Left ventricle myocardium inferior (tissue), 1 donor: ENCODE measurements around the gene RAPGEF4. TPM values are rescaled to one million over a fixed set of nuclear protein-coding genes. Genes with fewer than 3 reads are reported as not detected.

Source experiments
- DNase-seq: peaks from one replicate; pipeline ENCODE4 v3.0.0-alpha.2; 2020
- H3K27ac ChIP-seq: fragments of 200-600 bp; replicated peaks from 2 replicates; pipeline ENCODE4 v1.8.0; 2021
- H3K27me3 ChIP-seq: fragments of 200-600 bp; 2 replicates; pipeline ENCODE4 v1.8.0; 2021; ENCODE audit warnings: low read depth
- H3K36me3 ChIP-seq: fragments of 200-600 bp; 2 replicates; pipeline ENCODE4 v1.8.0; 2021
- H3K4me1 ChIP-seq: fragments of 200-600 bp; 2 replicates; pipeline ENCODE4 v1.8.0; 2021
- H3K4me3 ChIP-seq: fragments of 200-600 bp; 2 replicates; pipeline ENCODE4 v1.8.0; 2021; ENCODE audit warnings: mild to moderate bottlenecking, moderate library complexity
- H3K9me3 ChIP-seq: fragments of 200-600 bp; replicated peaks from 2 replicates; pipeline ENCODE4 v1.8.0; 2021
- intact Hi-C: fragments of 100-400 bp; cut with micrococcal nuclease; formaldehyde crosslinking; loops from one replicate; pipeline ENCODE4 v1.11.0; 2022
- total RNA-seq: library from RNA; stranded (reverse); fragmentation: NEBNext Ultra II Directional; extraction: Animal tissue kit (Norgen Biotek cat#: 25700); gene quantifications from one replicate; pipeline ENCODE4 v1.2.1, GENCODE V29; 2021
- TF ChIP-seq, protein P1 (sequence below): fragments of 200-600 bp; IDR thresholded peaks from 2 replicates; pipeline ENCODE4 v1.8.0; 2021; ENCODE audit warnings: antibody characterized with exemption, mild to moderate bottlenecking, borderline replicate concordance
- donor health status: DM: no; HTN: yes; CAD: no; lungs with severe emphysema.

Gene RAPGEF4
- total RNA-seq, 1 donor from 2014 or later = 3.7 TPM

DNA sequence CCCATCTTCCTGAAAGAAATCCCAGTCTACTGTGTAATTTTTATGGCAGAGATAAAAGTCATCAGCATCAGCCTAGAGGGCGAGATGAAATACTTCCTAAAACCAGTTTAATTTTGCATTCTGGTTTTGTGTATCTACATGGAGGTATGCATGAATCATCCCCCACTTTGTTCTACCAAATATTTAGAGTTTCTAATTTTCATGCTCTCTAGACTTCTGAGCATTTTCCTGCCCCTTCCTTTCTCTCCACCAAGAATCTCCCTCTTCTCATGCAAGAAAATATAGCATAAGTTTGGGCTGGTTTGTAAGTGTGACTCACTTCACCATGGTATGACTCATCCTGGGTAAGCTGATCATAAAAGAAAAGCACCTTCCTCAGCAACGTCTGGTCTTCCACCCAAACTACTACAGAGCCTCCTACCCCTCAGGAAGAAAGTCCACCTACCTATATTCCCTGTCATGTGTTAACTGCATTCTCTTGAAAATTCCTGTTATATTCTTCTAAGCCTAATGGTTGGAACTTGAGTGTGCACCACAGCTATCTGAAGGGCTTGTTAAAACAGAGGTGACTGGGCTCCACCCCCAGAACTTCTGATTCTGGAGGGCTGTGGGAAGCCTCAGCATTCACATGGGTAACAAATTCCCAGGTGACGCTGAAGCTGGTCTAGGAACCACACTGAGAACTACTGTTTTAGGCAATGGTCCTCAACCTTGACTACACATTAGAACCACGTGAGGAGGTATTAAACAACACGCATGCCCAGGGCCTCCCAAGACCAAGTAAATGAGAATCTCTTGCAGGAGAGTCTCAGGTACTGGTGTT is 37.4 kb upstream of the RAPGEF4 start:
- peaks cover 6% of the 10 kb centered on the region for H3K4me1 ChIP-seq
- no peak overlapping the region for H3K27ac ChIP-seq
- H3K4me3 ChIP-seq = no peak overlapping the region
- H3K27me3 ChIP-seq = peaks cover 11% of the 10 kb centered on the region
- DNase-seq = no peak
- TF ChIP-seq, protein P1, sequence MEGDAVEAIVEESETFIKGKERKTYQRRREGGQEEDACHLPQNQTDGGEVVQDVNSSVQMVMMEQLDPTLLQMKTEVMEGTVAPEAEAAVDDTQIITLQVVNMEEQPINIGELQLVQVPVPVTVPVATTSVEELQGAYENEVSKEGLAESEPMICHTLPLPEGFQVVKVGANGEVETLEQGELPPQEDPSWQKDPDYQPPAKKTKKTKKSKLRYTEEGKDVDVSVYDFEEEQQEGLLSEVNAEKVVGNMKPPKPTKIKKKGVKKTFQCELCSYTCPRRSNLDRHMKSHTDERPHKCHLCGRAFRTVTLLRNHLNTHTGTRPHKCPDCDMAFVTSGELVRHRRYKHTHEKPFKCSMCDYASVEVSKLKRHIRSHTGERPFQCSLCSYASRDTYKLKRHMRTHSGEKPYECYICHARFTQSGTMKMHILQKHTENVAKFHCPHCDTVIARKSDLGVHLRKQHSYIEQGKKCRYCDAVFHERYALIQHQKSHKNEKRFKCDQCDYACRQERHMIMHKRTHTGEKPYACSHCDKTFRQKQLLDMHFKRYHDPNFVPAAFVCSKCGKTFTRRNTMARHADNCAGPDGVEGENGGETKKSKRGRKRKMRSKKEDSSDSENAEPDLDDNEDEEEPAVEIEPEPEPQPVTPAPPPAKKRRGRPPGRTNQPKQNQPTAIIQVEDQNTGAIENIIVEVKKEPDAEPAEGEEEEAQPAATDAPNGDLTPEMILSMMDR = no peak
- H3K9me3 ChIP-seq = no peaks in the 10 kb centered on the region
- intact Hi-C loops = no loop called here
- no peaks in the 10 kb centered on the region for H3K36me3 ChIP-seq

DNA sequence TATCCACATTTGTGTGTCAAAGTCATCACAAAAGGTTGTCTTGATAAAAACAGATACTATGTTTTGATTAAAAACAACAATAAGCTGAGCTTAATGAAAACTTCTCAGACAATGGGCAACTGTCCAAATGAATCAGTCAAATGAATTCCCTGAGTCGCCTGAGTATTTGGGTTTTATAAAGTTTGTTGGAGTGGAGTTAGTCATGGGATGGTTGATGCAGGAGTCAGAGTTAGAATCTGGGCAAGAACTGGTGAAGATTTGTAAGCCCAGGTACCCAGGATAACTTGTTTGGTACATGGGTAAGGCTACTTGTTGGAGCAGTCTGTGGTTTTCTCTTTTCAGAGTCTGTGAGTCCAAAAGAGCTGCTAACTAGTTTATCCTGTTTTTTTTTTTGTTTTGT is 34.4 kb upstream of the RAPGEF4 start:
- no peak overlapping the region for H3K27ac ChIP-seq
- intact Hi-C loops = no loop called here
- H3K4me1 ChIP-seq = no peaks in the 10 kb centered on the region
- DNase-seq = no peak
- no peaks in the 10 kb centered on the region for H3K36me3 ChIP-seq
- no peaks in the 10 kb centered on the region for H3K9me3 ChIP-seq
- H3K4me3 ChIP-seq = no peak overlapping the region
- H3K27me3 ChIP-seq = no peaks in the 10 kb centered on the region
- TF ChIP-seq, protein P1 = no peak

DNA sequence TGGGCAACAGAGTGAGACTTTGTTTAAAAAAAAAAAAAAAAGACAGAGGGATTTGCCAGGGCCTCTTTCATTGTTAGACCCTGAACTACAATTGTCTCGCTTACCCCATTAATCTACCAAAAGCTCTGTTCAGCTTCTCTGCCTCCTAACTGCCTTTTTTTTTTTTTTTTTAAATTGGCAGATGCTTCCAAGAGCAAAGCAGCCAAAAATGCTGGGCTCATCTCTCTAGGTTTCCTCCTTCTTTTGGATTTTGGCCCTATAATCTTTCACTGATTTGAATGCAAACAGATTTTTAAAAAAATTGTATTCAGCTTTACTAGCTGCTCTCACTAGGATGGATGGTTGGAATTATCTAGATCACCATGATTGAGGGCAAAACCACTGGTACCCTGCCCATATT is 33.2 kb upstream of the RAPGEF4 start:
- no peaks in the 10 kb centered on the region for H3K36me3 ChIP-seq
- no peak for DNase-seq
- no peak overlapping the region for H3K27ac ChIP-seq
- H3K9me3 ChIP-seq = no peaks in the 10 kb centered on the region
- no peaks in the 10 kb centered on the region for H3K4me1 ChIP-seq
- H3K4me3 ChIP-seq = no peak overlapping the region
- peaks cover 10% of the 10 kb centered on the region for H3K27me3 ChIP-seq
- TF ChIP-seq, protein P1 = no peak
- intact Hi-C loops = no loop called here

DNA sequence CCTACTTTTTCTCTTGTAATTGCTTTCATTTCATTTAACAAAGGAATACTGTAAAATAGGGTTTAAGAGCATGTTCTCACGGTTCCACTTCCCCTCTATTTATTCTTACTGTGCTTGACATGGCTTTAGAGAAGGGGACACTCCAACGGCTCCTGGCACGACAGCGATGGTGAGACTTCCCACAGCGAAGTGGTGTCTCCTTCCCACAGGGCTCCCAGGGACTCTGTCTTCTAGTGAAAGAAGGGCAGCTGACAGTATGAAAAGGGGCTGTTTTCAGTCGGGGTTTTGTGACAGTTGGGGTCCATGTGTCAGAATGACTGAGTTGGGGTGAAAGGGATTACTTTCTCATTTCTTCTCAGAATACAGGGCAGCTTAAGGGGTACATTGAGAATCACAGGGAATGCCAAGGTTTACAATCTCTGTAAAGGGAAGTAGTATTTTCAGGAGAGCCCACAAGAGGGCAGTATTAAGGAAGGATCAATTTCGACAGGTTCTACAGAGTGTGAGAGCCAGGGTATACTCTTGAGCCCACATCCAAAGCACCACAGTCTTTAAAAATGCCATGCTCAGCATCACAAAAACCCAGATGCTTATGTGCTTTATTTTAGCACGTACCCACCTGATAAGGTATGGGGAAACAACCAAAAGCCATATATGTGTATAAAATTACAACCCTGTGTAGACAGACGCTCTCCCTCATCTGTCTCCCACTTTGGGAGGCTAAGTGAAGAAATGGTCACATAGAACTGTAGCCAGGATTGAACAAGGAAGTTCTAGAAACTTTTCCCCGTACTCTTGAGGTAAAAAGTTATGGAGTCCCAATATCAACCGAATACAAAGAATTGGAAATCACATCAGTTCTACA is 31.3 kb upstream of the RAPGEF4 start:
- Histone ChIP-seq H3K4me3 (no peak overlapping the region), H3K27me3 (peaks cover 17% of the 10 kb centered on the region), H3K27ac (no peak overlapping the region), H3K9me3 (no peaks in the 10 kb centered on the region), H3K36me3 (no peaks in the 10 kb centered on the region), H3K4me1 (no peaks in the 10 kb centered on the region)
- TF ChIP-seq, protein P1 = peak; percentile 70
- intact Hi-C loops = no loop called here
- DNase-seq = no peak

DNA sequence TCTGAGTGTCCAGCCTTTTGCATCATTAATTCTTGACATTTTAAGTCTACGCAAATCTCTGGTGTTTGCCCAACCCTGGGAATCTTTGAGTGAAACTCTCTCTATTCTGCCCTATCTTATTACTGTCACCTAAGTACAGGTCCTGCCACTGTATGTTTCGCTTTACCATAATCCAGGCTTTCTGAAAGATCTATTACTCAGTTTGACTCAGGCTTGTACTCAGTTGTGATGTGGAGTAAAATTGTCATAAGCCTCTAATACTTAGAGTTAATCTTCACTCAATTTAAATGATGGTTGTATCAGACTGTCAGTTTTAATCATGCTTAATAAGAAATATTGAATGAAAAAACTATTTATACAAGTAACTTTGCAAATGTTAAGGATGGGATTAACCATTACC is 30.3 kb upstream of the RAPGEF4 start:
- H3K9me3 ChIP-seq = no peaks in the 10 kb centered on the region
- no peak overlapping the region for H3K4me3 ChIP-seq
- intact Hi-C loops = no loop called here
- DNase-seq = no peak
- no peaks in the 10 kb centered on the region for H3K36me3 ChIP-seq
- no peak overlapping the region for H3K27ac ChIP-seq
- H3K4me1 ChIP-seq = peaks cover 6% of the 10 kb centered on the region
- peaks cover 17% of the 10 kb centered on the region for H3K27me3 ChIP-seq
- TF ChIP-seq, protein P1 = no peak
